Naive thymus-derived CD4-positive, alpha-beta T cell (primary cell): Measurements from ENCODE around the gene GLI3. TPM values are rescaled to one million over a fixed set of nuclear protein-coding genes. Genes with fewer than 3 reads are reported as not detected.

Experiments
- ATAC-seq: fragments of 150-1000 bp; cut with Tn5 transposase; 2 replicates; pipeline ENCODE4 v1.10.0; 2021; ENCODE audit warnings: mild to moderate bottlenecking, moderate library complexity
- CTCF ChIA-PET: fragments of 350-600 bp; sonication (Branson Sonifier 250); formaldehyde crosslinking; loops from one replicate; lab custom pipeline; 2021; ENCODE audit warnings: antibody characterized with exemption; lab: Charles Lee
- POLR2A ChIA-PET: fragments of 350-600 bp; sonication (Branson Sonifier 250); formaldehyde crosslinking; loops from one replicate; lab custom pipeline; 2021; ENCODE audit warnings: antibody characterized with exemption, inconsistent platforms; lab: Charles Lee
- DNase-seq, 9 donors: peaks; one replicate each; pipeline versions ENCODE4 v3.0.0 to v3.0.0-alpha.2; 2020 to 2022; ENCODE audit warnings: mixed read lengths in 1 of 9
- H3K27ac ChIP-seq: one replicate; pipeline ENCODE4 v1.7.0; 2013; ENCODE audit warnings: mild to moderate bottlenecking, low read depth, low read length, moderate library complexity
- H3K27me3 ChIP-seq, 2 donors: one replicate each; pipeline ENCODE4 v1.7.0; 2013; ENCODE audit warnings: low read length in 2 of 2, mild to moderate bottlenecking in 2 of 2, moderate library complexity in 2 of 2; ENCODE audit not compliant: control insufficient read depth in 2 of 2, insufficient read depth in 2 of 2
- H3K36me3 ChIP-seq, 3 experiments: 1 replicate in 2 of 3; 2 replicates in 1 of 3; pipeline ENCODE4 v1.7.0; 2013; ENCODE audit warnings: low read length in 3 of 3, mild to moderate bottlenecking in 3 of 3, moderate library complexity in 1 of 3; ENCODE audit not compliant: insufficient read depth in 3 of 3, control insufficient read depth in 2 of 3
- H3K4me1 ChIP-seq, 2 donors: one replicate each; pipeline ENCODE4 v1.7.0; 2013; ENCODE audit warnings: low read length in 2 of 2, mild to moderate bottlenecking in 2 of 2, moderate library complexity in 1 of 2; ENCODE audit not compliant: control insufficient read depth in 2 of 2, insufficient read depth in 2 of 2
- H3K4me3 ChIP-seq: 2 replicates; pipeline ENCODE4 v1.7.0; 2013; ENCODE audit warnings: mild to moderate bottlenecking, low read length
- H3K9me3 ChIP-seq, 3 experiments: 1 replicate in 2 of 3; 2 replicates in 1 of 3; pipeline ENCODE4 v1.7.0; 2013; ENCODE audit warnings: low read length in 3 of 3; ENCODE audit not compliant: control insufficient read depth in 2 of 3
- H3K27ac Mint-ChIP-seq, 9 donors: one replicate each; pipeline ENCODE4 v1.8.0; 2020 to 2022; ENCODE audit warnings: mixed read lengths in 9 of 9, mild to moderate bottlenecking in 8 of 9, moderate library complexity in 5 of 9, inconsistent platforms in 2 of 9
- H3K27me3 Mint-ChIP-seq, 5 donors: one replicate each; pipeline ENCODE4 v1.8.0; 2021 to 2022; ENCODE audit warnings: mixed read lengths in 5 of 5, mild to moderate bottlenecking in 1 of 5
- H3K36me3 Mint-ChIP-seq, 5 donors: one replicate each; pipeline ENCODE4 v1.8.0; 2020 to 2022; ENCODE audit warnings: mixed read lengths in 5 of 5, mild to moderate bottlenecking in 3 of 5, inconsistent platforms in 1 of 5
- H3K4me1 Mint-ChIP-seq, 7 donors: one replicate each; pipeline ENCODE4 v1.8.0; 2020 to 2022; ENCODE audit warnings: mixed read lengths in 7 of 7, mild to moderate bottlenecking in 3 of 7, inconsistent platforms in 1 of 7
- H3K4me3 Mint-ChIP-seq, 10 donors: one replicate each; pipeline ENCODE4 v1.8.0; 2020 to 2022; ENCODE audit warnings: mild to moderate bottlenecking in 10 of 10, mixed read lengths in 10 of 10, moderate library complexity in 6 of 10, inconsistent platforms in 2 of 10
- H3K9me3 Mint-ChIP-seq, 11 donors: one replicate each; pipeline ENCODE4 v1.8.0; 2020 to 2022; ENCODE audit warnings: mixed read lengths in 11 of 11, mild to moderate bottlenecking in 4 of 11, inconsistent platforms in 1 of 11, moderate library complexity in 1 of 11
- intact Hi-C, 2 donors: fragments of 100-400 bp; cut with micrococcal nuclease; formaldehyde crosslinking; loops; one replicate each; pipeline ENCODE4 v1.15.1; 2023
- polyA plus RNA-seq, 2 donors: library from polyadenylated mRNA; unstranded; fragments of 300-500 nt; fragmentation: Illumina TruSeq; gene quantifications; one replicate each; pipeline ENCODE4 v1.2.3, GENCODE V29; 2021
- total RNA-seq, 6 experiments: library from RNA in 5 of 6; stranded (reverse) in 5 of 6; gene quantifications; 1 replicate in 5 of 6; 2 replicates in 1 of 6; pipeline ENCODE4 v1.2.3 and lab custom pipeline; 2021 to 2026

The GLI3 gene
- total and polyA plus RNA-seq, 7 experiments from 2014 or later = 0.32 to 0.95 (median 0.54) TPM; not detected in 4

- CTCF ChIA-PET = no interaction called here
These were observed 312.2 kb downstream of the GLI3 start for GRCh38 chr7:41924796-41925195.

DNA sequence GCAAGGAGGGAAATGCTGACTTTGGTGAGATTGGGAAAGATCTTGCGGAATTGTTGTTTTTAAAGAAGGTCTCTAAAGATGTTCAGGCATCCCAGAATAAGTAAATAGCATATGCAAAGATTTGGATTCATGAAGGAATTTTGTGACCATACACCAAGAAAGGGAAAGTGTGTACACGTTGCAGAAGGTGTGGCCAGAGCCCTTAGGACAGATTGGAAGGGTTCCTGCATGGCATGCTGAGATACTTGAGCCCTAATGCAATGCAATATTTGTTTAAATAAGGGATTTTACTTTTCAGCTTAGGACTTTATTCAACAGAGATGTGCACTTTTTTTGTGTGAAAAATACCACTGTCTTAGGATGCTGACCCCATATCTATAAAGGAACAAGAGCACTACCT, 314.6 kb downstream of the GLI3 start:
- H3K9me3 ChIP-seq = no peaks in the 10 kb centered on the region
- Mint-ChIP-seq H3K4me3 (no peak overlapping the region), H3K4me1 (peaks cover 0 to under 1% (median 0%) of the 10 kb centered on the region in 7 donors), H3K27me3 (peaks cover 14 to 34% (median 26%) of the 10 kb centered on the region in 5 donors), H3K36me3 (peaks cover 0 to 5% (median 0%) of the 10 kb centered on the region in 5 donors), H3K9me3 (peaks cover 0 to 3% (median 0%) of the 10 kb centered on the region in 11 donors), H3K27ac (no peak overlapping the region)
- intact Hi-C loops = no loop called here
- POLR2A ChIA-PET = no interaction called here
- no peaks in the 10 kb centered on the region for H3K4me1 ChIP-seq
- DNase-seq (no peak), ATAC-seq (no peak)
- no peaks in the 10 kb centered on the region for H3K27me3 ChIP-seq
- H3K4me3 ChIP-seq = no peak overlapping the region
- CTCF ChIA-PET = no interaction called here
- no peak overlapping the region for H3K27ac ChIP-seq
- H3K36me3 ChIP-seq = no peaks in the 10 kb centered on the region

More at GRCh38 chr7:41924796-41925195, 312.2 kb downstream of the GLI3 start:
- POLR2A ChIA-PET = no interaction called here
- Mint-ChIP-seq H3K36me3 (peaks cover 0 to 5% (median 0%) of the 10 kb centered on the region in 5 donors), H3K9me3 (peaks cover 0 to 3% (median 0%) of the 10 kb centered on the region in 11 donors), H3K27ac (no peak overlapping the region), H3K27me3 (peaks cover 27 to 40% (median 31%) of the 10 kb centered on the region in 5 donors), H3K4me3 (no peak overlapping the region), H3K4me1 (peaks cover 0 to 5% (median 0%) of the 10 kb centered on the region in 7 donors)
- no peak for ATAC-seq
- intact Hi-C loops = no loop called here
- Histone ChIP-seq H3K4me3 (no peak overlapping the region), H3K9me3 (no peaks in the 10 kb centered on the region), H3K27me3 (no peaks in the 10 kb centered on the region), H3K36me3 (no peaks in the 10 kb centered on the region), H3K4me1 (no peaks in the 10 kb centered on the region), H3K27ac (no peak overlapping the region)
- DNase-seq = no peak

DNA sequence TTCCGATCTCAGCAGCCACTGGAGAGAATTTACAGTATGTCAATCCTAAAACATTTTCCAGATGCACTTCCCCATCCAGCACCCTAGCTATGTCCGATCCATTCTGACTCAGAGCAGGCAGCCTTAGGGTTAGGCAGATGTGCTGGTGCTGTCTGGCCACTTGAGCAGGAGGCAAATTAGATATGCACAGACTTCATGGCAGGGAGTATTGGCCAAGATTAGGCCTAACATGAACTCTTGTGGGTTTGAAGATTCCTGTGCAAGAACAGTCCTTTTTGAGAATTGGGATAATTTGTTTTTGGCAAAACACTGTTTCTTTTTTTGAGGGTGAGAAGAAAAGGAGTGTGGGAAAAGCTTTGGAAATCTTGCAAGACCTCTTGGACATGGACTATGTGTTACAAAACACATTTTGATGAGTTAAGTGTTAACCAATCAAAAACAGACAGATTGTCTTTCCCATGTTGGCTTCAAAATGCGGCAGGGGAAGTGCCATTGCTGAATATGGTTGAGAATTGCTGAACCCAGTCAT, 315.5 kb downstream of the GLI3 start:
- intact Hi-C loops = no loop called here
- no peak overlapping the region for H3K4me3 ChIP-seq
- peaks cover 0 to 3% (median 0%) of the 10 kb centered on the region in 11 donors for H3K9me3 Mint-ChIP-seq
- H3K4me1 Mint-ChIP-seq = no peaks in the 10 kb centered on the region
- no peaks in the 10 kb centered on the region for H3K36me3 ChIP-seq
- H3K27me3 Mint-ChIP-seq = peaks cover 13 to 33% (median 25%) of the 10 kb centered on the region in 5 donors
- H3K9me3 ChIP-seq = no peaks in the 10 kb centered on the region
- DNase-seq (no peak), ATAC-seq (no peak)
- ChIA-PET POLR2A (no interaction called here), CTCF (no interaction called here)
- H3K4me3 Mint-ChIP-seq = no peak overlapping the region
- no peak overlapping the region for H3K27ac ChIP-seq
- H3K36me3 Mint-ChIP-seq = peaks cover 0 to 5% (median 0%) of the 10 kb centered on the region in 5 donors
- no peaks in the 10 kb centered on the region for H3K4me1 ChIP-seq
- no peaks in the 10 kb centered on the region for H3K27me3 ChIP-seq
- no peak overlapping the region for H3K27ac Mint-ChIP-seq

DNA sequence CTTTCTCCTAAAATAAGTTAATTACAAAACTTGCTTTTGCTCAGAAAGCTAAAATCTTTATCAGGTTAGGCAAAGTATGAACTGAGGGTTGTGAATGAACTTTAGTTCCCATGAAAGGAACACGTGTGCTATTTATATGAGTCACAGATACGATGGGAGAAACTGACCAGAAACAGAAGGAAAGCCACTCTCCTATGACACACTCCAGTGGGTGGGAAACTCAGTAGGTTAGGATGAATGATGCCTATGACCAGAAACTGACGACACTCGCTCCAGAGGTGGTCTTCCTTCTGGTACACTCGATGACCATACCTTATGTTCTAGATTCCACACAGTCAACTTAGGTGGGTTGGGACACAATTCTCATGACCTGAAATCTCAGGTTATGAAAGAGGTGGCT, 318.4 kb downstream of the GLI3 start:
- no peaks in the 10 kb centered on the region for H3K4me1 ChIP-seq
- CTCF ChIA-PET = no interaction called here
- Mint-ChIP-seq H3K4me3 (no peak overlapping the region), H3K36me3 (peaks cover 0 to 5% (median 0%) of the 10 kb centered on the region in 5 donors), H3K9me3 (peaks cover 0 to 3% (median 0%) of the 10 kb centered on the region in 11 donors), H3K4me1 (no peaks in the 10 kb centered on the region), H3K27ac (no peak overlapping the region), H3K27me3 (peaks cover 17 to 33% (median 25%) of the 10 kb centered on the region in 5 donors)
- POLR2A ChIA-PET = no interaction called here
- H3K27me3 ChIP-seq = no peaks in the 10 kb centered on the region
- H3K27ac ChIP-seq = no peak overlapping the region
- intact Hi-C loops = no loop called here
- no peak overlapping the region for H3K4me3 ChIP-seq
- DNase-seq (no peak), ATAC-seq (no peak)
- no peaks in the 10 kb centered on the region for H3K9me3 ChIP-seq
- no peaks in the 10 kb centered on the region for H3K36me3 ChIP-seq

DNA sequence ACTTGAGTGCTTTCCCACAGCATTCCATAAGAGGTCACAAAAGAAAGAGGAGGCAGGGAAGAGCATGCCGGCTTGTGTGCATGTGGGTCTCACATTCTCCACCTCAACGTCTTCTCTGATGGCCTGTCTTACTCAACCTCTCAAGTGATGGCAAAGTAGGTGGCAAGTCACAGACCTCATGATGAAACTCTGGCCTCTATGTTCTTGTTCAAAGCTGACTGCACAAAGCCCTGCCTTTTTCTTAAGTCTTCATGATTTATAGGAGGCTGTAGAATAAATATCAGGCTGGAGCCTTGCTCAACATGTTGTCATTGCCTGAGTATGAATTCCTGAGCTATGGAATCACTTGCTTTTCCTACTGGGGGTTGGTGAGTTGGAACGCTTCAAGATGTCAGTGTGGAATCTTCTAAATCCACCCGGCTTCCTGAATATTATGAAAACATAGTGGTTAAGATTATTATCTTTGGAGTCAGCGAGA, 320.5 kb downstream of the GLI3 start:
- Histone ChIP-seq H3K9me3 (no peaks in the 10 kb centered on the region), H3K27me3 (no peaks in the 10 kb centered on the region), H3K27ac (no peak overlapping the region), H3K4me1 (no peaks in the 10 kb centered on the region), H3K4me3 (no peak overlapping the region), H3K36me3 (no peaks in the 10 kb centered on the region)
- no peak for DNase-seq
- no peak for ATAC-seq
- Mint-ChIP-seq H3K9me3 (peaks cover 0 to 3% (median 0%) of the 10 kb centered on the region in 11 donors), H3K27ac (no peak overlapping the region), H3K36me3 (peaks cover 0 to 5% (median 0%) of the 10 kb centered on the region in 5 donors), H3K4me1 (no peaks in the 10 kb centered on the region), H3K27me3 (peaks cover 14 to 22% (median 20%) of the 10 kb centered on the region in 5 donors), H3K4me3 (no peak overlapping the region)
- intact Hi-C loops = no loop called here
- ChIA-PET POLR2A (no interaction called here), CTCF (no interaction called here)

DNA sequence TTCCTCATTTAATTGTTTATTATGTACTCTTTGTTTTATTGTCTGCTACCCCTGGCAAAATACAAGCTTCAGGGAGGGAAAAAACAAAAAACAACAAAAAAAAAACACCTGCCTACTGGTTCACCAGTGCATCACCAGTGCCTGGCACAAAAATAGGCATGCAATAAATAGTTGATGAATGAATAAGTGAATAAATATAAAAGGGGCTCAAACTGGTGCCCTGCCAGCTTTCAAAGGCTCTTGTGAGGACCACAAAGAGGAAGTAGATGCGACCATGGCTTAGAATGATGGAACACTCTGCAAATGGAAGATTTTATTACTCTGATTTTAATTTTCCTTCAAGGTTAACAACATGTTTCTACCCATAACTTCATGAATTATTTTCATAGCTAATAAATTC, 321.1 kb downstream of the GLI3 start:
- no peak overlapping the region for H3K4me3 ChIP-seq
- Mint-ChIP-seq H3K4me1 (no peaks in the 10 kb centered on the region), H3K9me3 (peaks cover 0 to 3% (median 0%) of the 10 kb centered on the region in 11 donors), H3K36me3 (peaks cover 0 to 5% (median 0%) of the 10 kb centered on the region in 5 donors), H3K4me3 (no peak overlapping the region), H3K27ac (no peak overlapping the region), H3K27me3 (peaks cover 14 to 22% (median 18%) of the 10 kb centered on the region in 5 donors)
- H3K27me3 ChIP-seq = no peaks in the 10 kb centered on the region
- ATAC-seq (no peak), DNase-seq (no peak)
- H3K36me3 ChIP-seq = no peaks in the 10 kb centered on the region
- H3K9me3 ChIP-seq = no peaks in the 10 kb centered on the region
- ChIA-PET CTCF (interaction anchor here (0.6 kb wide), 1 partner anchor 619 kb away, joined by 3 read pairs; no protein-coding TSS in a partner anchor), POLR2A (interaction anchor here (0.7 kb wide), 1 partner anchor 816 kb away, joined by 3 read pairs; no protein-coding TSS in a partner anchor)
- no peaks in the 10 kb centered on the region for H3K4me1 ChIP-seq
- intact Hi-C loops = no loop called here
- no peak overlapping the region for H3K27ac ChIP-seq
